SK-N-SH treated with all-trans-retinoic acid at 6 μM for 48 hours (cell line): Measurements from ENCODE around the gene SHROOM1.

Experiments
- ARNTL ChIP-seq: fragments of 450-650 bp; formaldehyde crosslinking; IDR thresholded peaks from 2 replicates; pipeline ENCODE4 v1.5.0; 2020; ENCODE audit warnings: low read depth, mild to moderate bottlenecking, moderate library complexity, borderline replicate concordance
- TF ChIP-seq, protein P1 (sequence below): fragments of 250-450 bp; sonication (Bioruptor Pico); IDR thresholded peaks from 2 replicates; pipeline ENCODE4 v1.5.0; 2020; ENCODE audit warnings: mild to moderate bottlenecking, moderate library complexity

DNA sequence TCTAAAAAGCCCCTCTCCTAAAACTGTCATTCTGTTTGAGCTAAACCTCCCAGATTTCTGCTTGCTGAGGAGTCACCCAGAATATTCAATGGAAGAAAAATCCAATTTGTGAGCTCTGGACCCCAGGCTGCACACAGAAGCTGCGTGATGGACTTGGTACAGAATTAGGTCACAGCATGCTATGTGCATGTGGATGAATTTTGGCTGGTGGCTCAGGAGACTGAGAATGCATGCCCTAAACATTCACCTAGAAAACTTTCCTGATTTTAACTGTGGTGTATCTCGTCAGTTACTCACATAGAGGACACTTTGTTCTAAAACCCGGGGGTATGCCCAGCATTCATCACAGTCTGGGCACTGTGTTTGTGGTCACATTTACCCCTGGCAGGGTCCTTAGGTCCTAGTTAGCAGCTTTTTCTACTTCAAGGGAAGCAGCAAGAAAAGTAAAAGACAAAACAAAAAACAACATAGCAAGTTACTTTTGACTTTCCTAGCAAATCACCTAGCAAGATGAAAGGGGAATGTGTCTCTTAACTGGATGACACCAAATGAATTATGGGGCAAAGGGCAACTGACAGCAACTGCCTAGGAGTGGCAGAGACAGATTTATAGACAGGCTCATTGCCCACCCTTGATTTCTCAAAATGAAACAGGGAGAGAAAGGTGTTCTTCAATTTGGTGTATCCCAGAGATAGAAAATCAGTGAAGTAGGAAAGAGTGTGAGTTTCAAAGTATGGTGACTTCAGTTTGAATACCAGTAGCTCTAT is 8.3 kb upstream of the SHROOM1 start:
- TF ChIP-seq ARNTL (CRISPR knock-in tag): no peak
- TF ChIP-seq, protein P1, sequence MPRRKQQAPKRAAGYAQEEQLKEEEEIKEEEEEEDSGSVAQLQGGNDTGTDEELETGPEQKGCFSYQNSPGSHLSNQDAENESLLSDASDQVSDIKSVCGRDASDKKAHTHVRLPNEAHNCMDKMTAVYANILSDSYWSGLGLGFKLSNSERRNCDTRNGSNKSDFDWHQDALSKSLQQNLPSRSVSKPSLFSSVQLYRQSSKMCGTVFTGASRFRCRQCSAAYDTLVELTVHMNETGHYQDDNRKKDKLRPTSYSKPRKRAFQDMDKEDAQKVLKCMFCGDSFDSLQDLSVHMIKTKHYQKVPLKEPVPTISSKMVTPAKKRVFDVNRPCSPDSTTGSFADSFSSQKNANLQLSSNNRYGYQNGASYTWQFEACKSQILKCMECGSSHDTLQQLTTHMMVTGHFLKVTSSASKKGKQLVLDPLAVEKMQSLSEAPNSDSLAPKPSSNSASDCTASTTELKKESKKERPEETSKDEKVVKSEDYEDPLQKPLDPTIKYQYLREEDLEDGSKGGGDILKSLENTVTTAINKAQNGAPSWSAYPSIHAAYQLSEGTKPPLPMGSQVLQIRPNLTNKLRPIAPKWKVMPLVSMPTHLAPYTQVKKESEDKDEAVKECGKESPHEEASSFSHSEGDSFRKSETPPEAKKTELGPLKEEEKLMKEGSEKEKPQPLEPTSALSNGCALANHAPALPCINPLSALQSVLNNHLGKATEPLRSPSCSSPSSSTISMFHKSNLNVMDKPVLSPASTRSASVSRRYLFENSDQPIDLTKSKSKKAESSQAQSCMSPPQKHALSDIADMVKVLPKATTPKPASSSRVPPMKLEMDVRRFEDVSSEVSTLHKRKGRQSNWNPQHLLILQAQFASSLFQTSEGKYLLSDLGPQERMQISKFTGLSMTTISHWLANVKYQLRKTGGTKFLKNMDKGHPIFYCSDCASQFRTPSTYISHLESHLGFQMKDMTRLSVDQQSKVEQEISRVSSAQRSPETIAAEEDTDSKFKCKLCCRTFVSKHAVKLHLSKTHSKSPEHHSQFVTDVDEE: no peak
